Smooth muscle cell (in vitro differentiated cells): ENCODE data around the gene XRCC5. TPM values are rescaled to one million over a fixed set of nuclear protein-coding genes. Genes with fewer than 3 reads are reported as not detected.
A peak's percentile ranks its signal among the peaks of the same experiment; 100 is the strongest.

Experiments used
- DNase-seq: peaks from one replicate; lab custom pipeline; 2025; ENCODE audit not compliant: unreplicated experiment; lab: John Stamatoyannopoulos, UW
- H2AFZ ChIP-seq: fragments of 200-600 bp; sonication (generic); 2 replicates; pipeline ENCODE4 v1.6.0; 2016; ENCODE audit warnings: antibody characterized with exemption, low read depth, mild to moderate bottlenecking
- H3F3A ChIP-seq: fragments of 200-600 bp; sonication (generic); 2 replicates; pipeline ENCODE4 v1.6.0; 2017; ENCODE audit warnings: antibody characterized with exemption, low read depth
- H3K27ac ChIP-seq: fragments of 200-600 bp; sonication (generic); 2 replicates; pipeline ENCODE4 v1.5.1; 2016; ENCODE audit warnings: low read depth, mild to moderate bottlenecking
- H3K27me3 ChIP-seq: fragments of 200-600 bp; sonication (generic); 2 replicates; pipeline ENCODE4 v1.6.1; 2016; ENCODE audit warnings: low read depth, mild to moderate bottlenecking
- H3K36me3 ChIP-seq: fragments of 200-600 bp; sonication (generic); 2 replicates; pipeline ENCODE4 v1.5.1; 2016; ENCODE audit warnings: low read depth
- H3K4me1 ChIP-seq: fragments of 200-600 bp; sonication (generic); 2 replicates; pipeline ENCODE4 v1.5.1; 2016; ENCODE audit warnings: low read depth
- H3K4me2 ChIP-seq: fragments of 200-600 bp; sonication (generic); 2 replicates; pipeline ENCODE4 v1.6.0; 2016; ENCODE audit warnings: mild to moderate bottlenecking
- H3K4me3 ChIP-seq: fragments of 200-600 bp; sonication (generic); 2 replicates; pipeline ENCODE4 v1.5.1; 2016; ENCODE audit warnings: mild to moderate bottlenecking
- H3K79me2 ChIP-seq: fragments of 200-600 bp; sonication (generic); 2 replicates; pipeline ENCODE4 v1.6.0; 2016; ENCODE audit warnings: low read depth, mild to moderate bottlenecking
- H3K9ac ChIP-seq: fragments of 200-600 bp; sonication (generic); 2 replicates; pipeline ENCODE4 v1.6.0; 2016; ENCODE audit warnings: low read depth
- H3K9me3 ChIP-seq: fragments of 200-600 bp; sonication (generic); replicated peaks from 2 replicates; pipeline ENCODE4 v1.5.1; 2016; ENCODE audit warnings: low read depth
- H4K20me1 ChIP-seq: fragments of 200-600 bp; sonication (generic); 2 replicates; pipeline ENCODE4 v1.6.0; 2016; ENCODE audit warnings: low read depth
- WGBS: methylation state at CpG from one replicate; pipeline ENCODE4 v1.1.7; 2016; ENCODE audit warnings: low lambda C conversion rate; 5-methylcytosine and 5-hydroxymethylcytosine counted together
- polyA plus RNA-seq: library from polyadenylated mRNA; unstranded; fragments of >200 nt; fragmentation: Nextera tagmentation; extraction: Ambion mirVana; gene quantifications from 2 replicates; pipeline ENCODE4 v1.2.1, GENCODE V29; 2016
- total RNA-seq: library from RNA; depleted of rRNA; stranded (reverse); fragments of >200 nt; gene quantifications from 2 replicates; pipeline ENCODE4 v1.2.3, GENCODE V29; 2014
- TF ChIP-seq, protein P1 (sequence below): fragments of 200-600 bp; sonication (generic); IDR thresholded peaks from 2 replicates; pipeline ENCODE4 v1.5.1; 2017; ENCODE audit warnings: borderline replicate concordance, mild to moderate bottlenecking, antibody characterized with exemption; ENCODE audit not compliant: insufficient read depth, poor library complexity, severe bottlenecking

Gene XRCC5
- total and polyA plus RNA-seq, 2 experiments from 2014 or later = 197 to 266 TPM

DNA sequence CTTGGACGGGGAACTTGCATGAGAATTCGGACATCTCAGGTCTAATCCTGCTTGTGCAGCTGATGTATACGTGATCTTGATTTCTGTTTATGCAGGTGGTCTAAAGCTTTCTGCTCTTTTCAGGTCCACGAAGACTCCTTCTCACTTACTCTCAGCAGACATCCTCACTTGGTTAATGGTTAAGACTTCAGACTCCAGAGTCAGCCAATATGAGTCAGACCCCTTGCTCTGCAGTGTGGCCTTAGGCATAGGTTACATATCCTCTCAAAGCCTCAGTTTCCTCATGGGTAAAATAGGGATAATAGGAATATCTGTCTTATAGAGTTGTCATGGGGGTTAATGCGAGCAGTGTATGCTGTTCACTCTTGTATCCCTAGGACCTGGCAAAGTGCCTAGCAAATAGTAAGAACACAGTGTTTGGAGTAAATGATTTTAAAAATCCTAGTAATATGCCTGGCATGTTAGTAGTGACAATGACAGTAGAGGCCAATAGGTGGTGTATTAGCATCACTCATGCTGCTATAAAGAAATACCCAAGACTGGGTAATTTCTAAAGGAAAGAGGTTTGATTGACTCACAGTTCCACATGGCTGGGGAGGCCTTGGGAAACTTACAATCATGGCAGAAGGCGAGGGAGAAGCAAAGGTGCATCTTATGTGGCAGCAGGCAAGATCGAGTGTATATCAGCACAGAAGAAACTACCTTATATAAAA is 42.3 kb downstream of the XRCC5 start:
- peaks cover 2% of the 10 kb centered on the region for H3K4me1 ChIP-seq
- H3K36me3 ChIP-seq = peaks cover 22% of the 10 kb centered on the region
- 96% methylated on average over 7 of the region's 7 CpGs for WGBS
- TF ChIP-seq, protein P1, sequence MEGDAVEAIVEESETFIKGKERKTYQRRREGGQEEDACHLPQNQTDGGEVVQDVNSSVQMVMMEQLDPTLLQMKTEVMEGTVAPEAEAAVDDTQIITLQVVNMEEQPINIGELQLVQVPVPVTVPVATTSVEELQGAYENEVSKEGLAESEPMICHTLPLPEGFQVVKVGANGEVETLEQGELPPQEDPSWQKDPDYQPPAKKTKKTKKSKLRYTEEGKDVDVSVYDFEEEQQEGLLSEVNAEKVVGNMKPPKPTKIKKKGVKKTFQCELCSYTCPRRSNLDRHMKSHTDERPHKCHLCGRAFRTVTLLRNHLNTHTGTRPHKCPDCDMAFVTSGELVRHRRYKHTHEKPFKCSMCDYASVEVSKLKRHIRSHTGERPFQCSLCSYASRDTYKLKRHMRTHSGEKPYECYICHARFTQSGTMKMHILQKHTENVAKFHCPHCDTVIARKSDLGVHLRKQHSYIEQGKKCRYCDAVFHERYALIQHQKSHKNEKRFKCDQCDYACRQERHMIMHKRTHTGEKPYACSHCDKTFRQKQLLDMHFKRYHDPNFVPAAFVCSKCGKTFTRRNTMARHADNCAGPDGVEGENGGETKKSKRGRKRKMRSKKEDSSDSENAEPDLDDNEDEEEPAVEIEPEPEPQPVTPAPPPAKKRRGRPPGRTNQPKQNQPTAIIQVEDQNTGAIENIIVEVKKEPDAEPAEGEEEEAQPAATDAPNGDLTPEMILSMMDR = peak; percentile 26
- peak overlapping the region; percentile 6 for H3K27ac ChIP-seq
- H3K9me3 ChIP-seq = no peaks in the 10 kb centered on the region
- H4K20me1 ChIP-seq = peaks cover 77% of the 10 kb centered on the region
- H2AFZ ChIP-seq = no peak overlapping the region
- peaks cover under 1% of the 10 kb centered on the region for H3K79me2 ChIP-seq
- no peak overlapping the region for H3K9ac ChIP-seq
- peaks cover 16% of the 10 kb centered on the region for H3F3A ChIP-seq
- no peaks in the 10 kb centered on the region for H3K27me3 ChIP-seq
- no peak overlapping the region for H3K4me2 ChIP-seq
- no peak overlapping the region for H3K4me3 ChIP-seq
- no peak for DNase-seq

DNA sequence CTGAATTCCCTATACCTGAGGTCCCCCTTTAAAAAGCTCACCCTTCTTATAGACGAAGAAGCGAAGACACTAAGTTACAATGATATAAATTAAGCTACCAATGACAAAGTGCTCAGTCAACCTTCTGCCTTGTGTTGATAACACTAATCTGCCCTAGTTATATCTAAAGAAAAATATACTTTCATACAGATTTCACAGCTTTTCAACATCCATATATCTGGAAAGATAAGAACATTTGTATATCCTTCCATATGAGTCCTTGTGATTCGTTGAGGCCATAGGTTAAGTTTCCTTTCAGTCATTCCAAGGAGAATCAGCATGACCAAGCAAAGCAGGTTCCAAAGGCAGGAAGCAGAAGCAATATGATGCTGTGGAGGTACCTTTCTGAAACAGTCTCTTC is 46.8 kb downstream of the XRCC5 start:
- no peak overlapping the region for H3K4me3 ChIP-seq
- H3K27ac ChIP-seq = no peak overlapping the region
- no peaks in the 10 kb centered on the region for H3K27me3 ChIP-seq
- WGBS = 95% methylated on average over 3 of the region's 3 CpGs
- H2AFZ ChIP-seq = no peak overlapping the region
- TF ChIP-seq, protein P1 = no peak
- H3K79me2 ChIP-seq = no peaks in the 10 kb centered on the region
- no peak overlapping the region for H3K9ac ChIP-seq
- H3K9me3 ChIP-seq = no peaks in the 10 kb centered on the region
- H3K36me3 ChIP-seq = peaks cover 26% of the 10 kb centered on the region
- H3K4me1 ChIP-seq = peaks cover 4% of the 10 kb centered on the region
- no peak overlapping the region for H3K4me2 ChIP-seq
- peaks cover 8% of the 10 kb centered on the region for H3F3A ChIP-seq
- no peak for DNase-seq
- H4K20me1 ChIP-seq = peaks cover 87% of the 10 kb centered on the region

DNA sequence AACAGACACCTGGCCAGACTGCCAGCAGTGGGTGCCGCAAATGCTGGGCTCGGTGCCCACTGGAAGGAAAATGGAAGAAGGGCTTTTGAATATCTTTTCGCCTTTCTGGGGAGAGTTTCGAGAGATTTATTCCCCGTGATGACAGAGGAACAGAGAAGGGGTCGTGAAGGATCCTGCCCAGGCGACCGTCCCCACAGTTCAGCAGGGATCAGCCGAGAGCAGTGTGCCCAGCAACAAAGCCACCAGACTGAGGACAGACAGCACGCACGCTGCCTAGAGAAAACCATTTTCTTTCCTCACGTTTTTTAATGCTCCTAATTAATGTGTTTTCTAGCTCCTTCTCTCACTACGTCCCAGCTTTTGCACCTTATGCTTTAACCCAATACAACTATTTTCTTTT is 47.7 kb downstream of the XRCC5 start:
- H3K4me3 ChIP-seq = no peak overlapping the region
- H3K36me3 ChIP-seq = peaks cover 26% of the 10 kb centered on the region
- H3K27me3 ChIP-seq = no peaks in the 10 kb centered on the region
- no peaks in the 10 kb centered on the region for H3K9me3 ChIP-seq
- no peak overlapping the region for H3K27ac ChIP-seq
- no peaks in the 10 kb centered on the region for H3K79me2 ChIP-seq
- no peak overlapping the region for H2AFZ ChIP-seq
- WGBS = 98% methylated on average over 13 of the region's 13 CpGs
- peaks cover 8% of the 10 kb centered on the region for H3F3A ChIP-seq
- peaks cover 86% of the 10 kb centered on the region for H4K20me1 ChIP-seq
- TF ChIP-seq, protein P1 = no peak
- DNase-seq = no peak
- peaks cover 4% of the 10 kb centered on the region for H3K4me1 ChIP-seq
- no peak overlapping the region for H3K9ac ChIP-seq
- no peak overlapping the region for H3K4me2 ChIP-seq

DNA sequence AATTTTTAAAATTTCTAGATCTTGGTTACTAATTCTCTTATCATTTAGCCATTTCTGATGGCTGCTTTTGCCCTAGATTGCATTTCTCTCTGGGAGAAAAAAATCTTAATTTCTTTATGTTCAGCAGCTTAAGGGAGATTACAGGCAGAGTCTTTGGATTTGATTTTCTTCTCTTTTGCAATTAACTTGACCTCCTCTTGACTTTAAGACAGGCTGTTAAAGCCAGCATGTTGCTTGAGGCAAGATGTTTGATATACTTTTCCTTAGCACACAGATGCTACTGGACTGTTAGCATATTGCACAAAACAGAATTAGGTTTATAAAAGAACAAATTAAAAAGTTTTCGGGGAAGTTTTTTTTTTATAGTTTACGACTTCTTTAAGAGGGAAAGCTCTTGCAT is 50.0 kb downstream of the XRCC5 start:
- H3K4me1 ChIP-seq = peaks cover 4% of the 10 kb centered on the region
- WGBS = 66% methylated on average over 2 of the region's 2 CpGs
- H4K20me1 ChIP-seq = peaks cover 76% of the 10 kb centered on the region
- H3K9ac ChIP-seq = no peak overlapping the region
- H3K4me2 ChIP-seq = no peak overlapping the region
- TF ChIP-seq, protein P1 = no peak
- no peaks in the 10 kb centered on the region for H3K79me2 ChIP-seq
- H3K27ac ChIP-seq = no peak overlapping the region
- peaks cover 36% of the 10 kb centered on the region for H3K36me3 ChIP-seq
- peaks cover 15% of the 10 kb centered on the region for H3F3A ChIP-seq
- no peak for DNase-seq
- no peaks in the 10 kb centered on the region for H3K27me3 ChIP-seq
- no peak overlapping the region for H2AFZ ChIP-seq
- H3K4me3 ChIP-seq = no peak overlapping the region
- no peaks in the 10 kb centered on the region for H3K9me3 ChIP-seq
